NCI-H146 treated with DMSO at 0.1 percent for 48 hours (cell line): ENCODE results near the gene MCEMP1.

Source experiments
- DNase-seq: peaks from one replicate; lab custom pipeline; 2025; ENCODE audit not compliant: unreplicated experiment; lab: John Stamatoyannopoulos, UW

Gene MCEMP1, protein sequence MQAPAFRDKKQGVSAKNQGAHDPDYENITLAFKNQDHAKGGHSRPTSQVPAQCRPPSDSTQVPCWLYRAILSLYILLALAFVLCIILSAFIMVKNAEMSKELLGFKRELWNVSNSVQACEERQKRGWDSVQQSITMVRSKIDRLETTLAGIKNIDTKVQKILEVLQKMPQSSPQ

GRCh38 chr19:7676854-7677253 is at the start of gene MCEMP1:
Gene MCEMP1, plus strand, starts transcription at chr19:7677090. Its CDS starts 31 bp downstream, at chr19:7677121.
- DNase-seq, result no peak

GRCh38 chr19:7627166-7627565 is 49.7 kb upstream of the MCEMP1 start:
- no peak for DNase-seq

GRCh38 chr19:7628589-7629311 is 48.1 kb upstream of the MCEMP1 start:
- DNase-seq, result no peak

- DNase-seq, result peak; percentile 94
Observed at GRCh38 chr19:7629347-7630054, 47.4 kb upstream of the MCEMP1 start, which contains the start of the genes PET100 and XAB2. Gene PET100, plus strand, starts transcription at chr19:7629793. Its CDS starts 41 bp downstream, at chr19:7629834. Gene XAB2, minus strand, starts transcription at chr19:7629545. Its CDS starts 18 bp downstream, at chr19:7629527.

- DNase-seq, result no peak
Observed at GRCh38 chr19:7631577-7631976, 45.3 kb upstream of the MCEMP1 start.

DNA sequence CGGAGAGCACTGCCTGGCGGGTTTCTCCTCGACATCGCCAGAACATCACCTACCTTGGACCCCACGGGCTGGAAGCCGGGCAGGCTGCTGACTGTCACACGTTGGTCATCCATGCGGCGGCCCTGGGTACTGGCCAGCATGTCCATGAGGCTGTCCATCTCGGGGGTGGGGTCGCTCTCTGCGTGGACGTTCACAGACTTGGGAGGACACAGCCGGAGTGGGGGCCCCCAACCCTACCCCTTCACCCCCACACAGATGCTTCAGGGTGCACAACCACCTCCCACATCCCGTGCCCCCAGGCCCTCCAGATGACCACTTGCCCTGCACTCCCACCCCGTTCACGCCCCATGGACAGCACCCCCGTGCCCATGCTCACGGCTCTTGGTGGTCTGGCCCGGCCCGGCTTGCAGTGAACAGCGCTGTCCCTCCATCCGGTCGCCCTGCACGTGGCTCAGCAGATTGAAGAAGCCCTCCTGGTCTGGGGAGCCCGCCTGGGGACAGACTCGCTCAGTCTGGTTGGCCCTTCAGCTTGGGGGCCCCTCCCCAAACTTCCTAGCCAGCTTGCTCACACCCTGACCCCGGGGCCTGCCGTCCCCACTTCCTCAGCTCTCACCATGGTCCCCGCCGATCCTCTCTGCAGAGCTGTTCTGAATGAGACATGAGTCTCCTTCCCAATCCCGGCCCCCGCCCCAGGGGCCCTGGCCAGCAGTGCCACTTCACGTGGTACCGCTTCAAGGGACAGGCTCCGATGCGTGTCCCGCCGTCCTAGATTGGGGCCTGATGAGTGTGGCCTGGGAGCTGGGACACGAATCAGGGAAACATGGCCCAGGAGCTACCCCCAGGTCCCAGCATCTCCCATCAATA is 44.3 kb upstream of the MCEMP1 start:
- DNase-seq, result no peak

- DNase-seq, result peak; percentile 27
Observed at GRCh38 chr19:7633698-7634097, 43.2 kb upstream of the MCEMP1 start, which contains the start of gene PCP2. Gene PCP2, minus strand, starts transcription at chr19:7633719. Its CDS starts 262 bp downstream, at chr19:7633457.

GRCh38 chr19:7635670-7636069 is 41.2 kb upstream of the MCEMP1 start:
- DNase-seq, result no peak

- no peak for DNase-seq
Observed at GRCh38 chr19:7636317-7636690, 40.6 kb upstream of the MCEMP1 start.

- peak; percentile 34 for DNase-seq
Observed at GRCh38 chr19:7636691-7637373, 40.1 kb upstream of the MCEMP1 start, which contains the start of gene STXBP2. Gene STXBP2, plus strand, starts transcription at chr19:7637110. Its CDS starts 40 bp downstream, at chr19:7637150.

DNA sequence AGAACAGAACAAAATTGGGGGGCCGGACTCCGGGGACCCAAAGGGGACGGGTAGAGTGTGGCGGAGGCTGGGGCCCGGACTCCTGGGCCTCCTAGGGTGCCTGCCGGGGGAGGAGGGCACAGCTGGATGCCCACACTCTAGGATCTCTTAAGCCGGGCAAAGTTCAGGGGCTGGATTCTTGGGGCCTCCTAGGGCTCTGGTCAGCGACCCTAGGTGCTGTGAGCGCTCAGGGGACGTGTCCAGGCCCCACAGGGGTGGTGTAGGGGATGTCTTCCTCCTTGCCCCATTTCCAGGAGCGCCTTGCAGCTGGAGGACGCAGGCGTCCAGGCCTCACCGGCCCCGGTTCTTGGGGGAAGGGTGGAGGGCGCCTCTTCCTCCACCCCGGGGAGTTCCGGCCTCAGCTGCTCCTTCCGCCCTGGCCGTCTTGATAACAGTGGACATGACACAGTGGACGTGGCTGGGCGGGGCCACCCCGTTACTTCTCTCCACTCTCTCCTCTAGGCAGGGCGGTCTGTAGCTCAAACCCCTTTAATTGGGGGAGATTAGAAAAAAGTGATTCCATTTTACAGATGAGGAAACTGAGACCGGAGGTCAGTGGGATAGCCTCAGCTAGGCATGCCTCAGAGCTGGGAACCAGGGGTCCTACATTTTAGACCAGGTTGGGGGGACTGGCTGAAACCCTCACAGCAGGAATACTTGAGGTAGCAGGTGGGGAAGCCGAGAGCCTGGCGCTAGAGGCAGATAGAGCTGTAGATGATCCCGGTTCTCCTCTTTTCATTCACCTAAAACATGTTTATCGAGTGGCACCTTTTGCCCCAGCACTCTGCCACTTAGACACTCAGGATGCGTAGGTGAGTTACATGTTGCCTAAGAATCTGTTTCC is 39.3 kb upstream of the MCEMP1 start:
- no peak for DNase-seq

- DNase-seq, result no peak
Observed at GRCh38 chr19:7638802-7639465, 38.0 kb upstream of the MCEMP1 start.

DNA sequence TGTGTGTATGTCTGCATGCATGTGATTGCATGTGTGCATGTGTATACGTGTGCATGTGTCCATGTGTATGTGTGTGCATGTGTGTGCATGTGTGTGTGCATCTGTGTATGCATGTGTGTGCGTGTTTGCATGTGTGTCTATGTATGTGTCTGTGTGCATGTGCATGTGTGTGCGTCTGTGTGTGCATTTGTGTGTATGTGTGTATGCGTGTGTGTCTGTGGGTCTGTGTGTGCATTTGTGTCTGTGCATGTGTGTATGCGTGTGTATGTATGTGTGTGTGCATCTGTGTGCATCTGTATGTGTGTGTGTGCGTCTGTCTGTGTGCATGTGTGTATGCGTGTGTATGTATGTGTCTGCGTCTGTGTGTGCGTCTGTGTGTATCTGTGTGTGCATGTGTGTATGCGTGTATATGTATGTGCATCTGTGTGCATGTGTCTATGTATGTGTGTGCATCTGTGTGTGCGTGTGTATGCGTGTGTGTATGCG is 37.0 kb upstream of the MCEMP1 start:
- no peak for DNase-seq

DNA sequence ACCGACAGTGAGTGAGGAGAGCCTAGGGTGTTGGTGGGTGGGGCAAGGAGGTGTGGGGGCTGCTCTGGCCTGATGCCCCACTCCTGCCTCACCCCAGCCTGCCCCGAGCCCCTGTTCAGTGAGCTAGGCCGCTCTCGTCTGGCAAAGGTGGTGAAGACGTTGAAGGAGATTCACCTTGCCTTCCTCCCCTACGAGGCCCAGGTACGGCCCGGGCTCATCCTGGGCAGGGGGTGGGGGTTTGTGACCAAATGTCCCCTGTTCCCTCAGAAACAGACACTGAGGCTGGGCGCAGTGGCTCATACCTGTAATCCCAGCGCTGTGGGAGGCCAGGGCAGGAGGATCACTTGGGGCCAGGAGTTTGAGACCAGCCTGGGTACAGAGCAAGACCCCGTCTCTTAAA is 36.1 kb upstream of the MCEMP1 start:
- DNase-seq, result no peak

DNA sequence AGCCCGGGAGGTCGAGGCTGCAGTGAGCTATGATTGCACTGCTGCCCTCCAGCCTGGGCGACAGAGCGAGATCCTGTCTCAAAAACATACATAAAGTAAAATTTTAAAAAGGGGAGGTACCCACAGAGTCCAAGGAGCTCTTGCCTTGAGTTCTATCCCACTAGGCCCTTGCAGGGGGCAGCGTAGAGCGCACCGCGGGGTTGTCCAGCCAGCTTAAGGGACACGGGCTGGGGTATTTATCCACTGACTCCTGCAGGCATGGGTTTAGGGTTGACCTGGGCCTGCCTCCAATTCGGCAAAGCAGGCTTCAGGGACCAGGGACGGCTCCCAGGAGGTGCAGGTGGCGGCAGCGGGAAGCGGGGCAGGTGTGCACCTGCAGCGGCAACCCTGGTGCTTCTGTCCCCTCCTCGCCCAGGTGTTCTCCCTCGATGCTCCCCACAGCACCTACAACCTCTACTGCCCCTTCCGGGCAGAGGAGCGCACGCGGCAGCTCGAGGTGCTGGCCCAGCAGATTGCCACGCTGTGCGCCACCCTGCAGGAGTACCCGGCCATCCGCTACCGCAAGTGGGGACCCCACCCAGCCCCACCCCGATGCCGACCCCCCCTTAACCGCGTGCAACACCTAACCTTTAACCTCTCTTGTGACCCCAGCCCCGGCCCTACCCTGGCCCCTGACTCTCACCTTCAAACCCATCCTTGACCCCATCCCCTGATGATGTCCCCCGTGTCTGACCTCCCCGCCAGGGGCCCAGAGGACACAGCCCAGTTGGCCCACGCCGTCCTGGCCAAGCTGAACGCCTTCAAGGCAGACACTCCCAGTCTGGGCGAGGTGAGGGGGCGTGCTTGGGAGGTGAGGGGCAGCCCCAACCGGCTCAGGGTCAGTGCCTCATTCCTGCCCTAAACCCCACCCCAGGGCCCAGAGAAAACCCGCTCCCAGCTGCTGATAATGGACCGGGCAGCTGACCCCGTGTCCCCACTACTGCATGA is 35.3 kb upstream of the MCEMP1 start:
- DNase-seq, result no peak

- no peak for DNase-seq
Observed at GRCh38 chr19:7642295-7643030, 34.4 kb upstream of the MCEMP1 start.

GRCh38 chr19:7643031-7643415 is 33.9 kb upstream of the MCEMP1 start:
- no peak for DNase-seq
